ENCODE measurements around the gene SLC20A1. TPM values are rescaled to one million over a fixed set of nuclear protein-coding genes. Genes with fewer than 3 reads are reported as not detected.
"Not testable (repeated sequence)": the region's sequence is repeated elsewhere in the genome, so short reads cannot be mapped to it uniquely, and the experiment has no call there.

The SLC20A1 gene
- polyA plus RNA-seq, 1 donor: 23.6 TPM

DNA sequence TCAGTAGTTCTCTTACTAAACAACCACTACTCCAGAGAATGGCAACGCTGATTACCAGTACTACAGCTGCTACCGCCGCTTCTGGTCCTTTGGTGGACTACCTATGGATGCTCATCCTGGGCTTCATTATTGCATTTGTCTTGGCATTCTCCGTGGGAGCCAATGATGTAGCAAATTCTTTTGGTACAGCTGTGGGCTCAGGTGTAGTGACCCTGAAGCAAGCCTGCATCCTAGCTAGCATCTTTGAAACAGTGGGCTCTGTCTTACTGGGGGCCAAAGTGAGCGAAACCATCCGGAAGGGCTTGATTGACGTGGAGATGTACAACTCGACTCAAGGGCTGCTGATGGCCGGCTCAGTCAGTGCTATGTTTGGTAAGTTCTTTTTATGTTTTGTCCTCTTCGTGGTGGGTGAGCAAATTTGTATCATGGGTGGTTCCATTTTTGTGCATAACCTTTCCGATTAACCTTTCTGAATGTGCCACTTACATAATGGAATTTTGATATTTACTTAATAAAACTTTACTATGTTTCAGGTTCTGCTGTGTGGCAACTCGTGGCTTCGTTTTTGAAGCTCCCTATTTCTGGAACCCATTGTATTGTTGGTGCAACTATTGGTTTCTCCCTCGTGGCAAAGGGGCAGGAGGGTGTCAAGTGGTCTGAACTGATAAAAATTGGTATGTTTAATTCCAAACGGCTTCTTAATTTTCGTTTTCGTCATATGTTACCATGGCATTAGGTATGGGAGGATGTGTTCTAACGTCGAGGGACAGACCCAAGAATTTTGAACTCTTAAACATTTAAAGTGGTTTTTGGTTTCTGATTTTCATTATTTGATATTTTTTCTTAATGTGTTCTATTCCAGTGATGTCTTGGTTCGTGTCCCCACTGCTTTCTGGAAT is 1.3 kb downstream of the SLC20A1 start:
- no peak for DNase-seq

DNA sequence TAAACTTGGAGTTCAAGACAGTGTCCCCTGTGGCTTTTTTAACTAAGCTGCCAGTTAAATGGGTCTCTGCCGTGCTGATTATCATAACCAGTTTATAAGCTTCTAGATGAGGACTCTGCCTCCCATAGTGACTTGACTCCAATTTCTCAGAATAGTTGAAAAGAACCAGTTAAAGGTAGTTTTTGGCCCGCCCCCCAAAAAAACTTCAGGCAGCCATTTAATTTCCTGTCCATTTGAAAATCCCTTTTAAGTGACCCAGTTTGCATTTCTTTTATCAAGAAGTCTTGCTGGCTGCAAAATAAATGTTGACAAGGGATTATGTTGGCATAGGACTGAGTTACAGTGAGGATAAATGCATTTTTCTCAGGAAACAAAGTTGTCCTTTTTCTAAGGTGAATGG is 2.3 kb downstream of the SLC20A1 start:
- no peak for DNase-seq

DNA sequence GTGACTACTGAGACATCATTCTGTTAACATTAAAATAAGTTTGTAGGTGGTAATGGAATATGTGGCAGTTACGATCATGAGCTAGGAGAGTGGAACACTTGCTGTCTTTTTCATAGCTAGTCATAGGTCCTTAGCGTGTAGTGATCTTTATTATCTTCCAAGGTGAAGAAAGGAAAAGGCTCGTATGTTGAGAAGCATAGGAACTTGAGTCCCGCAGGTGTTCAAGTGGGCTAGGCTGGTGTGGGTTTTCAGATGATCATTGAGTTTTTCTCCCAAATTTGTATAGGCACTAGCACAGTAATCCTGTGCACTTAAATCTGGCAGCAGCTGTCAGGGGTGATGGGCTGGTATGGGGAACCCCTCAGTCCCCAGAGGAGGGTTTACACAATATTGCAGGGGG is 10.9 kb downstream of the SLC20A1 start:
- no peak for DNase-seq

DNA sequence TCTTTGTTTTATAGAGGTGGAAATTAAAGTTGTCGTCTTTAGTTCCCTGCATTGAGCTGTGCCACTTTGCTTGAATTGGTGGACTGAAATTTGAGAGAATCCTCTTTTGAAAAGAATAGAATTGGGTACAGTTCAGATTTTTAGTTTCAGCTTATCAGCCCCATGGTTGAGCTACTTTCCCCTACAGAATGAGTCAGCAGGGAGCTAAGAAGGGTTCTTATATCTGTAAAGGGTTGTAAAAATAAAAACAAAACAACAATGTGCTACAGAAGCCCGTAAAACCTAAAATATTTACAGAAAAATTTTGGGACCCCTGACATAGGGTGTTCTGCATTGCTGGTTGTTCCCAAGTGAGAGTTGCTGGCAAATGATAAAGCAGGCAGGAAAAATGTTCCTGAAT is 12.6 kb downstream of the SLC20A1 start:
- DNase-seq: no peak

DNA sequence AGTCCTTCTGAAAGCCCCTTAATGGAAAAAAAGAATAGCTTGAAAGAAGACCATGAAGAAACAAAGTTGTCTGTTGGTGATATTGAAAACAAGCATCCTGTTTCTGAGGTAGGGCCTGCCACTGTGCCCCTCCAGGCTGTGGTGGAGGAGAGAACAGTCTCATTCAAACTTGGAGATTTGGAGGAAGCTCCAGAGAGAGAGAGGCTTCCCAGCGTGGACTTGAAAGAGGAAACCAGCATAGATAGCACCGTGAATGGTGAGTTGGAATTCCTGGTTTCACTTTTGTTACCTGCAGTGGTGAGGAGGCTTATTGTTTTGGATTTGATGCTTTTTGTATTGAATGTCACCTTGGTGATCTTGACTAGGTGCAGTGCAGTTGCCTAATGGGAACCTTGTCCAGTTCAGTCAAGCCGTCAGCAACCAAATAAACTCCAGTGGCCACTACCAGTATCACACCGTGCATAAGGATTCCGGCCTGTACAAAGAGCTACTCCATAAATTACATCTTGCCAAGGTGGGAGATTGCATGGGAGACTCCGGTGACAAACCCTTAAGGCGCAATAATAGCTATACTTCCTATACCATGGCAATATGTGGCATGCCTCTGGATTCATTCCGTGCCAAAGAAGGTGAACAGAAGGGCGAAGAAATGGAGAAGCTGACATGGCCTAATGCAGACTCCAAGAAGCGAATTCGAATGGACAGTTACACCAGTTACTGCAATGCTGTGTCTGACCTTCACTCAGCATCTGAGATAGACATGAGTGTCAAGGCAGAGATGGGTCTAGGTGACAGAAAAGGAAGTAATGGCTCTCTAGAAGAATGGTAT is 13.3 kb downstream of the SLC20A1 start:
- no peak for DNase-seq

DNA sequence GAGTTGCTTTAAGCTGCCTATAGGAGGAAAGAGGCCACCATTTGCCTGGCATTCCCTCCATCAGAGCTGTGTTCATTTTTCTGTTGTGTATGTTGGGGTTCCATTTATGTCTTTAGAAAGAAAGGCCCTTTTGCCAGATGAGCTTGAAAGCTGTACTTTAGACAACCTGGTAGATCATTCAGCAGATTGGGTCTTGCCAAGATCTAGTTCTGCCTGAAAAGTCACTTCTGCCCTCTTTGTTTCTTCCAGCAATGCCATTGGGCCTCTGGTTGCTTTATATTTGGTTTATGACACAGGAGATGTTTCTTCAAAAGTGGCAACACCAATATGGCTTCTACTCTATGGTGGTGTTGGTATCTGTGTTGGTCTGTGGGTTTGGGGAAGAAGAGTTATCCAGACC is 14.4 kb downstream of the SLC20A1 start:
- DNase-seq: no peak

DNA sequence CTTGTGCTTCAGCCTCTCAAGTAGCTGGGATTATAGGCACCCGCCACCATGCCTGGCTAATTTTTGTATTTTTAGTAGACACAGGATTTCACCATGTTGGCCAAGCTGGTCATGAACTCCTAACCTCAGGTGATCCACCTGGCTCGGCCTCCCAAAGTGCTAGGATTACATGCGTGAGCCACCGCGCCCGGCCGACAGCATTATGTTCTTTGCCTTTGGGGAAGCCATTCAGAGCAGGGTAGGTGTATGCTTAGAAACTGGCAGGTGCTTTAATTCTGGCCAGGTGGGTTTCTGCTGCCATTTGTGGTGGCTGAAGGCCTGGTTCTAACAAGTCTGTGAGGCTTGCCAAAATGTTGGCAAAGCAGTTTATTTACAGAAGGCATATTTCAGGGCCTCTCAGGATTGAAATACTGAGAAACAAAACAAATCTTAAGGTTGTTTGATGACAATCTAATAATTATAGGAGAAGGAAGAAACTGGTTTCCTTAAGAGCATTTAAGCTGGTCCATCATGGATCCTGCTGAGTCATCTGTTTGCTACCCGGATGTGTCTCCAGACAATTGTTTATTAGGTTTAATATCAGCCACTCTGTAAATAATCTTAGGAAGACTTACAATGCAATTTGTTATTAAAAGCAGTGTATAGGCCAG is 16.0 kb downstream of the SLC20A1 start:
- no peak for DNase-seq

DNA sequence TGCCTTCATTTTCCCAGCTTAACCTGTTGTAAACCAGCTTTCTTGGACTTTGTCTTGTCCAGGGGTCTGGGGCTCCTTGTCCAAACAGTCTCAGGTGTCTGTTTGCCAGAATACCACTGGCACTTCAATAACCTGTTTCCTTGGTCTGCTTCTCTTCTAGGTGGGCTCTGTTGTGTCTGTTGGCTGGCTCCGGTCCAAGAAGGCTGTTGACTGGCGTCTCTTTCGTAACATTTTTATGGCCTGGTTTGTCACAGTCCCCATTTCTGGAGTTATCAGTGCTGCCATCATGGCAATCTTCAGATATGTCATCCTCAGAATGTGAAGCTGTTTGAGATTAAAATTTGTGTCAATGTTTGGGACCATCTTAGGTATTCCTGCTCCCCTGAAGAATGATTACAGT is 17.0 kb downstream of the SLC20A1 start:
- DNase-seq: no peak

DNA sequence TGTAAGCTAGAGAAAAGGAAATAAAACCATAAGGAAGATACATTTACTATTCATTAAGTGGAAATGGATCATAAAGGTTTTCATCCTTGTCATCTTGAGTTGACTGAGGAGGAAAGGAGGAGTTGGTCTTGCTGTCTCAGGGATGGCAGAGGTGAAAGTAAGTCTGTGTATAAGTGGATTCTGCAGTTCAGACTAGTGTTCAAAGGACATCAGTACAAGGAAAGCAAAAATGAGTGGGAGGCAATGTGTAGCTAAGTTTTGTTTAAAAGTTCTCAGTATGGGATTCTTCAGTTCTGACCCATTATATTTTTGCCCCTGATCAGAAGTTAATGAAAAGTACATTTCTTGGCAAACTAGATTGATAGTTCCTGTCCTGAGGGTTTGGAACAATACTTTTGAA is 18.9 kb downstream of the SLC20A1 start:
- no peak for DNase-seq

DNA sequence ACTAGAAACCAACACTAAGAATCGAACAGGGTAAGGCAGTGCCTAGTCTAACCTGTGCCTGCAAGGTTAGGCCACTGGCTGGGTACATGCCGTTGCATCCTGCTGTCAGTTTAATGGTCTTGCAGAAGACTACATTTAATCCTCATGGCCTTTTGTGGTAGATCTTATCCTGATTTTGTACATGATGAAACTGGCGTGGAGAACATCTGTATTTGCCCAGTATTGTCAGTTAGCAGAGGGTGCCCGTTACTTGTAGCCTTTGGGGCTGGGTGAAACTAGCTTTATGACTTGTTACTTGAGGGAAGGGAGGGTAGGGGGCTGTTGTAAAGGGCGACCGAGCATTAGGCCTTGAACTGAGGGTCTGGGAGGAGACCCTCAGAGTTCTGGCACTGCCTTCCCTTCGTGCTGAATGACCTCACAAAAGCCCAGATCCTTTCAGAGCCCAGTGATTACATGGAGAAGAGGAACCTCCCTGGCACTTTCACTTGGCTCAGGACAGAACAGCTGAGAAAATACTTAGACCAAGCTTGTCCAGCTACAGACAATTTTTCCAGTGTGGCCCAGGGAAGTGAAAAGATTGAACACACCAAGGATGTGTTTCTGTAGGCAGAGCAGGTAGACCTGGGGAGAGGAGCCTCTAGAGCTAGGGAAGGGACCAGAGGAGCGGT is 19.5 kb downstream of the SLC20A1 start:
- DNase-seq: no peak

DNA sequence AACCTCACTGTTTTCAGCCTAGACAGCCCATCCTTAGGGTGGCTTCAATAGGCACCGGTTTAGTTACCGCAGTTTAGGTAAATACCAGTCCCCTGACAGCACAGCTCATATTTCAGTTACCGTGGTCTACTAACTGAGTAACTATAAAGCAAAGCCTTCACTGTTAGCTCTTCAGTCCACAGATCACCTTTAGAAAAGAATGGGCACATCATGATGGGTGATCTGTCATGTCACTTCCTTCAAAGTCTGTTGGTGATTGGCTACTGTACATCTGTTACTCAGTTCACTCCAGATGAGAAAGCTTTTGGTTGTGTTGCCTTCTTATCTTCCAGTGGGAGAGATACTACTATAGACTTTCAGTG is 21.0 kb downstream of the SLC20A1 start:
- no peak for DNase-seq

DNA sequence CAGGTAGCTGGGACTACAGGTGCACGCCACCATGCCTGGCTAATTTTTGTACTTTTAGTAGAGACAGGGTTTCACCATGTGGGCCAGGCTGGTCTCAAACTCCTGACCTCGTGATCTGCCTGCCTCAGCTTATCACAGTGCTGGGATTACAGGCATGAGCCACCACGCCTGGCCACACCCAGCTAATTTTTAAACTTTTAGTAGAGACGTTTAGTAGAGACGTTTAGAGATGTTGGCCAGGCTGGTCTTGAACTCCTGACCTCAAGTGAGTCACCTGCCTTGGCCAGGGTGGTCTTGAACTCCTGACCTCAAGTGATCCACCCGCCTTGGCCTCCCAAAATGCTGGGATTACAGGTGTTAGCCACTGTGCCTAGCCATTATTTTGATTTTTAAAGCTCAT is 21.8 kb downstream of the SLC20A1 start:
- not testable (repeated sequence) for DNase-seq

DNA sequence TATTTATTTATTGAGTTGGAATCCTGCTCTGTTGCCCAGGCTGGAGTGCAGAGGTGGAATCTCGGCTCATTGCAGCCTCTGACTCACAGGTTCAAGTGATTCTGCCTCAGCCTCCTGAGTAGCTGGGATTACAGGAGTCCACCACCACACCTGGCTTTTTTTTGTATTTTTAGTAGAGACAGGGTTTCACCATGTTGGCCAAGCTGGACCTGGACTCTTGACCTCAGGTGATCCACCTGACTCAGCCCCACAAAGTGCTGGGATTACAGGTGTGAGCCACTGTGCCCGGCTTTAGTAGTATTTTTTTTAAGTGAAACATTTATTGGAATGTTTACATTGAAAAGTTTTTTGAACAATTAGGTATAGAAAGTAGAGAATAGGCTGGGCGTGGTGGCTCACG is 23.9 kb downstream of the SLC20A1 start:
- DNase-seq: no peak

DNA sequence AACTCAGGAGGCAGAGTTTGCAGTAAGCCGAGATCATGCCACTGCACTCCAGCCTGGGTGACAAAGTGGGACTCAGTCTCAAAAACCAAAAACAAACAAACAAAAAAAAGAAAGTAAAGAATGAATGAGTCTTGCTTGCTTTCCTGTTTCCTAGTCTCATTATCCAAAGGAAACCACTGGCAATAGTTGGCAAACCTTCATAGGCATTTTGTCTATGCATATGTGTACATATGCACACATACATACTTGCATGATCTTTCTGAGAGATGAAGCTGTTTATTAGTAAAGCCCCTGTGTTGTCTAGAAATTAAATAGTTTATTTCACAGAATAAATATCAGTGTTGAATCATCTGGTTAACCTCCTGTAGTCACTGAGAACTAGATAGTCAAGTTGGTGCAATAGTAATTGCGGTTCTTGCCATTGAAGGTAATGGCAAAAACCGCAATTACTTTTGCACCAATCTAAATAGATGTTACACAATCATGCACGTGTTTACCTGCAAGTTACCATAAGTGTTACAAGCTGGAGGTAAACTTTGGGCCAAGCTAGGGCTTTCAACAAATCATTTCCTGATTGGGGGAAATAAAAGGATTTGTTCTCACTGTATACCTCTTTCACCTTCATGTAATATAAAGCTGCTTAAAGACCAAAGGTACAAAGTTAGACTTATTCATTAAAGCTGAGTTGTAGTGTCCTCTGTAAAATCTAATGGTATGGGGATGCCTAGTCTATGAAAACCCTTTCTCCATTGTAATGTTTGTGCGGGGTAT is 24.7 kb downstream of the SLC20A1 start:
- DNase-seq: no peak

DNA sequence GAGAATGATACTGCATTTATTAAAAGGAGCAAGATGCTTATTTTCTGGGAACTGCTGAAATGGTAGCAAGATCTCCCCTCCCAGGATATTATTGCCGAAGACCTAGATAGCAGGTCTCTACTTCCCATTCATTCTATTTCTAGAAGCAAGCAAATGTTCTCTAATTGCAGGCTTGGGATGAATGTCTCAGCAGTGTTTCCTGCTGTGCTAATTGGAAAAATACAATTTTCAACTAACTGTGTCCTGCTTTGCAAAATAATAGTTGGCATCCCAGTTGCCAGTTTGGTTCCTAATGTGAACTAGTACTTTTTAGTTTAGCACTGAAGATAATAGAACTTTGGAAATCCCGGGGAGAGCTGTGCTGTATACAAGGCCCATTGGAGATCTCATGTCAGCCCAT is 26.1 kb downstream of the SLC20A1 start:
- DNase-seq: no peak

DNA sequence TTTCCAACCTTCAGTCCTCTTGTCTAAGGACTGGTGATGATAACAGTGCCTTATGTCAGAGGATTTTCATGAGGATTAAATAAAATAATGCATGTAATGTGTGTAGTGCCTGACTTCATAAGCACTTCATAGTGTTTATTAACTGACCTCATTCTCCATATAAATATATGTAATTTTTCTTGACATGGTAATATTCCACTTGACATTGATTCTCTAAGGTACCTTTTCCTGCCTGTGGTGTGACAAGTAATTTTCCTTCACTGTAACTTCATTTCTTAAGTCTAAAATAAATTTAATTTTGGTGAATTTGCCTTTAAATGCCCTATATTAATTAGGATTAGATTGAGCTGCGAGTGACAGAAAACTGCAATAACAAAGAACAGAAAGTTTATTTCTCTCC is 27.3 kb downstream of the SLC20A1 start:
- no peak for DNase-seq

DNA sequence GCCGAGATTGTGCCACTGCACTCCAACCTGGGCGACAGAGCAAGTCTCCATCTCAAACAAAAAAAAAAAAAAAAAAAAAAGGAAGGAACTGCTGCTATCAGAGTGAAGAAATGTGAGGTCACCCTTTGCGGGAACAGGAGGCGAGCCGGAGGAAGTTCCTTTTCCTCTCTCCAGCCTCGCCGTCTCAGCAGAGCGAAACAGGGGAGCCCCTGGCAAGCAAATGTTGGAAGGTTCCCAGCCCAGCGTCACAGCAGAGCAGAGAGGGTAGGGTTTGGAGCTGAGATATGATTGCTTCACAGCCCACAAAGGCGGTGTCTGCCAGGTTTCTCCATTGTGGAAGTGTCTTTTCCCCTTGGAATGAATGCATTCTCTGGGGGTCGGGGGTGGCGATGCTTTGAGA is 28.5 kb downstream of the SLC20A1 start:
- DNase-seq: no peak

DNA sequence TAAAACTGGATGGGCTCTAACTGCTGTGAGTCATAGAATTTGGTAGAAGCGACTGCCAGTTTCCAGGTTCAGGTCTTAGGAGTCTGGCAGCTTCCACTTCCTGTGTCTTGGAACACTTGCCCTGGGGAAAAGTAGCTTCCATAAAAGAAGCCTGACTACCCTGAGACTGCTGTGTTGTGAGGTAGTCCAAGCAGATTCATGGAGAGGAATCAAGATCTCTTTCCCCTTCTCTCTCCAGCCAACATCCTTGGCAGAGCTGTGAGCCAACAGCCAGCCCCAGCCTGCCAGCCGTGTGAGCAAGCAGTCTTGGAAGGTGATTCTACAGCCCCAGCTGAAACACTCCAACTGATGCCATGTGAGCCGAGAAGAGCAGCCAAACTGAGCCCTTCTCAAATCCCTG is 33.7 kb downstream of the SLC20A1 start:
- peak; percentile 30 for DNase-seq

DNA sequence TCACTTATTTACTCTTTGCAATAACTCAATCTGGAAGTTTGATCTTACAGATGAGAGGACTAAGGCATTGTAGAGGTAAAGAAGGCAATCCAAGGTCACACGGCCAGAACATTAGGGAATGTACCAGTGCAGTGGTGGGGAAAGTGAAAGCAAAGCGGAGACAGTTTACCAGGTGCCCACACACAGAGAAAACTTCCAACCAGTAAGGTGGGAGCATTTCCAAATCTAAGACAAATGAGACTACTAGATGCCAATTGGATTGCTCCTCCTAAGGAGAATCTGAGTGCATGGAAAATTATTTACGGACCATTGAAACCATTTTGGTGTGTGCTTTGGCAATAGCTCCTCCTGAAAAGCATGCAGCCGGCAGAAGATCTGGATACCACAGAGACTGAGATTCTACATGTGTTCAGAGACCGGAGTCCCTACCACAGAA is 34.9 kb downstream of the SLC20A1 start:
- no peak for DNase-seq

DNA sequence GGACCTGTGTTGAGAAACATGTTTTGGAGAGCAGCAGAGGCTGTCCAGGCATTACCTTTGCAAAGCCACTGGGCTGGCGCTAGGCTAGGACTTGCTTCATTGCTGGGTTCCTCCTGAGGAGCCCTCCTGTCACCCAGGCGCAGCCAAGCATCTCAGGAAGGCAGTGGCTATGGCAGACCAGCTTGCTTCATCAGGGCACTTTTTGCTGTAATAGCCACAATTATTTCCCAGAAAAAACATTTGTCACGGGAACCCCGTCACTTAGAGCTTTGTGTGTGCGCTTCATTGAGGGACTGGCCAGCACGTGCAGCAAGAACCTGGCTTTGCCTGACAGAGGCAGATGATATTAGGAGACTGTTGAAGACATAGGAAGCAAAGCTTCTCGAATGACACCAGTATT is 36.4 kb downstream of the SLC20A1 start:
- no peak for DNase-seq

DNA sequence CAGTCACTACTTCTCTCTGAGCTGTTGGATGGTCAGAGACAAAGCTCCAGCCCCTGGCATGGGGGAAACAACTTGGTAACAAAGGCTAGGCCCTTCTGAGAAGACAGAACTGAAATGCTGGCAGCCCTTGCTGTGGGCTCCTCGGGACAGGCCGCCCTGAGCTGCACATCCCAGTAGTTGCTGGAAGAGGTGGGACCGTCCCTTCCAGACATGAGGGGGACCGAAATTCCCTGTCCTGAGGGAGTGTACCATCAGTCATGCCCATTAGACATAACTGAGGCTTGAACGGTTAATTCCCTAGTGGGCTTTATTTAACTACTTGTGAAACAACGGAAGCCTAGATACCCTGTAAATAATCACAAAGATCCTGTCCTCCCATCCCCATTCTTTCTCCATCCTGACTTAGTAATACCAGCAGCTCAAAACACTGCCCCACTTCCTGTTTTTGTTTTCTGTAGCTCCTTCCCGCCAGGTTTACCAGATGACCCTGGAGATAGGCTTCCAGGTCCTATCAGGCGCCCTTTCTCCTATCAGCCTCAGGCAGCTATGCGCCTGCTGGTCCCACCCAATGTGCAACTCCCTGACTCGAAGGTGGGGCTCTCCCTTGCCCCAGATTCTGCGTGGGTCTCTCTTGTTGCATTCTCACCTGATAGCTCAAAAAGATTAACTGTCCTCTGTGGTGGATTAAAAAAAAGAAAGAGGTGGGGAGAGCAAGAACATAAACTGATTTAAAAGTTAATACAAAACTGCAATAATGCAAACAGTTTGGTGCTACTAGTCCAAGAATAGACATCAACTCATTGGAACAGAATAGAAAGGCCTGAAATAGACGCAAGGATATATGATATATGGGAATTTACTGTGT is 38.0 kb downstream of the SLC20A1 start:
- no peak for DNase-seq

Measured in hindlimb muscle (tissue), 1 donor.